Prostate gland (tissue), 2 donors: ENCODE measurements around the gene RSPH3.

Experiments
- CTCF ChIP-seq, 4 experiments: fragments of 200-600 bp in 2 of 4; fragments of 450-650 bp in 2 of 4; sonication (generic) in 2 of 4; IDR thresholded peaks; 1 replicate in 3 of 4; 2 replicates in 1 of 4; pipeline ENCODE4 v1.5.1; 2016 to 2019; ENCODE audit warnings: antibody characterized with exemption in 4 of 4, mild to moderate bottlenecking in 2 of 4, moderate library complexity in 2 of 4
- POLR2A ChIP-seq: fragments of 450-650 bp; IDR thresholded peaks from one replicate; pipeline ENCODE4 v1.6.1; 2016; ENCODE audit warnings: antibody characterized with exemption, mild to moderate bottlenecking

- no peak for TF ChIP-seq POLR2A
- no peak for TF ChIP-seq CTCF (IDR thresholded peaks at IDR 0.05)
Measured at GRCh38 chr6:158942349-158942748, 57.7 kb downstream of the RSPH3 start.
